ENCODE data around the gene OR52K2.
"Not testable (repeated sequence)": the region's sequence is repeated elsewhere in the genome, so short reads cannot be mapped to it uniquely, and the experiment has no call there.

OR52K2 gene

GRCh38 chr11:4481240-4481582 is 32.1 kb downstream of the OR52K2 start:
- DNase-seq, result no peak

GRCh38 chr11:4482445-4482844 is 33.4 kb downstream of the OR52K2 start, which contains the start of gene OR52K1:
Gene OR52K1 (plus strand): TSS chr11:4482646. CDS start chr11:4488901, 6,255 bp downstream.
- DNase-seq, result no peak

- no peak for DNase-seq
These were observed 35.2 kb downstream of the OR52K2 start for GRCh38 chr11:4484310-4484709.

- not testable (repeated sequence) for DNase-seq
These were observed 42.3 kb downstream of the OR52K2 start for GRCh38 chr11:4491405-4491804.

- DNase-seq, result no peak
These were observed 42.9 kb downstream of the OR52K2 start for GRCh38 chr11:4491878-4492606.

- DNase-seq, result no peak
These were observed 44.4 kb downstream of the OR52K2 start for GRCh38 chr11:4493480-4493818.

GRCh38 chr11:4495487-4495886 is 46.4 kb downstream of the OR52K2 start:
- DNase-seq, result no peak

- DNase-seq, result no peak
These were observed 46.9 kb downstream of the OR52K2 start for GRCh38 chr11:4495986-4496385.

GRCh38 chr11:4496557-4497248 is 47.6 kb downstream of the OR52K2 start:
- no peak for DNase-seq
